Occipital lobe (tissue), 2 donors: Measurements from ENCODE around the gene CARTPT. TPM values are rescaled to one million over a fixed set of nuclear protein-coding genes. Genes with fewer than 3 reads are reported as not detected.

ENCODE experiments used
- DNase-seq: peaks from one replicate; lab custom pipeline; 2025; lab: John Stamatoyannopoulos, UW
- total RNA-seq: library from RNA; depleted of rRNA; stranded (reverse); fragments of >200 nt; gene quantifications from one replicate; pipeline ENCODE4 v1.2.3, GENCODE V29; 2014

CARTPT gene
- total RNA-seq = not detected

DNA sequence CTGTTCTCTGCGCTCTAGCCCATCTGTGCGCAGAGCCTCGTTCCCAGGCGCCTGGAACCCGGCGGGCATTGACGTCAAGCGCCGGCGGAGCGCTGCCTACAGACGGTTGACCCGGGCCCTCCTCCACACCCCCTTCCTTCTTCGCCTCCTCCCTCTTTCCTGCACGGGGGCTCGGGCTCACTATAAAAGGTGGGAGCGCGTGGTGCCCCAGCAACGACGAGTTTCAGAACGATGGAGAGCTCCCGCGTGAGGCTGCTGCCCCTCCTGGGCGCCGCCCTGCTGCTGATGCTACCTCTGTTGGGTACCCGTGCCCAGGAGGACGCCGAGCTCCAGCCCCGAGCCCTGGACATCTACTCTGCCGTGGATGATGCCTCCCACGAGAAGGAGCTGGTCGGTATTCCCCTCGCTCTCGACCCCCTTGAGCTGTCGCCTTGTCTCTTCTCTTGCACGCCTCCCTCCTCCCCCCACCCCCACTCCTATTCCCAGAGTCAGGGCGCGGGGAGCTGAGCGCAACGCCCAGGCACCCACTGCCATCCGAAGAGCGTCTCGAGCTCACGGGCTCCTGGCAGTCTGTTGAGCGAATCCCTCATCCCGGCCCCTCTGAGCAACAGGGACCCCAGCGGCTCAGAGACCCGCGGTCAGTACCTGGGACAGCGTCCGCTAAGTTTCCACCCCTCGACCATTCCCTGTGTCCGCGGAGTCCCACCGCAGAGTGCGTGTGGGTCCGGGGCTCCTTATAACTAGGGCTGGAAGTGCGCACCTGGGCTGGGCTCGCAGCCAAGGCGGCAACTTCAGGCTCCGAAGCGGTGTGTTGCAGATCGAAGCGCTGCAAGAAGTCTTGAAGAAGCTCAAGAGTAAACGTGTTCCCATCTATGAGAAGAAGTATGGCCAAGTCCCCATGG lies at the start of gene CARTPT:
Gene CARTPT, plus strand, starts transcription at position 213 of the 902 bp plus-strand sequence. Its CDS starts 19 bp downstream, at position 232.
- no peak for DNase-seq

DNA sequence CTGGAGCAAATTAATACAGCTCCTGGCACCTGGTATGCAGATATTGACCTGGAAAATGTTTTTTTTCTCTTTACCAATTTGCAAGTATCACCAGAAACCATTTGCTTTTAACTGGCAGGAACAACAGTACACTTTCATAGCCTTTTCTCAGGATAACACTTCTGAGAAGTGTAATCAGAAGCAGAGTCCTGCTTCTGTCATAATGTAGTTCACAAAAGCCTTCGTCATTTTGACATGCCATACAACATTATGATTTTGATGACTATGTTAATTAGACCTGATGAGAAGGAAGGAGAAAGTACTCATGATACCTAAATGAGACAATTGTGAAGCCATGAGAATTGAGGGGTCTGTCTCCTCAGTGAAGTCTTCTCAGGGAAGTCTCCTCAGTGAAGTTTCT lies 41.1 kb upstream of the CARTPT start:
- DNase-seq = no peak

DNA sequence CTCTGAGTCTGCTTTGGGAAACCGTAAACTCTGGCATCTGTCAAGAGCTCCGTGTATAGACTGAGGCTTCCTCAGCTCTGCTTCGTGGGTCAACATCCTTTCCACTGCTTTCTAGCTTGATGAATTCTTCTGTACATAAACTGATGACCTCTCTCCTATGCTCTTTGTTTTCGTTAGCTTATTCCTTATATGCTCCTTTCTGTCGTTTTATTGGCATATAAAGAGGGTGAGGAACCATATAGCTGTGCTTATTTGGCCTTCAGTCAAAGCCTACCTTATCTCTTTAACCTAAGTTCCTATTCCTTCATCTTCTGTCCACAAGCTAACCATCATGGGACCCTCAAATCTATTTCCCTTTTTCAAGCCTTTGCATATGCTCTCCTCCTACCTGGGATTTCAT lies 39.4 kb upstream of the CARTPT start:
- DNase-seq = no peak

DNA sequence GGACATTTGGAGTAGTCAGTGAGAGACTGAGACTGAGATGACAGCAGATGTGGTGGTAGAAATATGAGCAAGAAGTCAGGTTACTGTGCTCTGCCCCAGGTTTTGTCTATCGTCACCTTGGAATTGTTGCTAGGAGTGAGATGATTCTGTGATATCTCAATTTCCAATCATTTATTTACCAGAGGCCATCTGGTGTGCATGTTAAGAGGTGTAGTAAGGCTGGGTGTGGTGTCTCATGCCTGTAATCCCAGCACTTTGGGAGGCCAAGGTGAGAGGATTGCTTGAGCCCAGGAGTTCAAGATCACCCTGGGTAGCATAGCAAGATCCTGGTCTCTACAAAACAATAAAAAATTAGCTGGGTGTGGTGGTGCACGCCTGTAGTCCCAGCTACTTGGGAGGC lies 38.6 kb upstream of the CARTPT start:
- no peak for DNase-seq

DNA sequence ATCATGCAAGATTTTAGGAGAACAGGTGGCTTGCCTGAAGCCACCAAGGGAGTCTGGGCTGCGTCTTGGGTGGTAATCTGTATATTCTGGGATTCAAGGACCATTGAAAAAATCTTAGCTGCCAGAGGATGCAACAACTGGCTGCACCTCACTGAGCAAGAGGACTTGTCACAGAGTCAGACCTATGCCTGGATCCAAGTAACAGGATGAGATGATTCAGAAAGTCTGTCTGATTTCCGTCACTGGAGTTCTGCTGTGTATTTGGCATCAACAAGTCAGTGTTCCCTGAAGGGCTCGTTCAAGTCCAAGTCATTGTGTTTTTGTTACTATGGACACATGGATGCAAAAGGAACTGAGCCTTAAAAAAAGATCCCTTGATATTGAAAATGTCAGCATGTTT lies 37.8 kb upstream of the CARTPT start:
- DNase-seq = no peak

DNA sequence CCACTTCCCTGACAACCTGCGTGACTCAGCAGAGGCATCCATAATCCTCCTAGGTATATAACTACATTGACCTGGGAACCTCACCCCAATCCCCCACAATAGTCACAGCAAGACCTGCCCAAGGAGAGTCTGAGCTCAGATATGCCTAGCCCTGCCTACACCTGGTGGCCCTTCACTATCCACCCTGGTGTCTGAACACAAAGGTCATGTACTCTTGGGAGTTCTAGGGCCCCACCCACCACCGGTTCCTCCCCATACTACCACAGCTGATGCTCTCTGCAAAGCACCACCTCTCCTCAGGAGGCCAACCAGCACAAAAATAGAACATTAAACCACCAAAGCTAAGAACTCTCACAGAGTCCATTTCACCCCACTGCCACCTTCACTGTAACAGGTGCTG lies 34.8 kb upstream of the CARTPT start:
- DNase-seq = no peak

DNA sequence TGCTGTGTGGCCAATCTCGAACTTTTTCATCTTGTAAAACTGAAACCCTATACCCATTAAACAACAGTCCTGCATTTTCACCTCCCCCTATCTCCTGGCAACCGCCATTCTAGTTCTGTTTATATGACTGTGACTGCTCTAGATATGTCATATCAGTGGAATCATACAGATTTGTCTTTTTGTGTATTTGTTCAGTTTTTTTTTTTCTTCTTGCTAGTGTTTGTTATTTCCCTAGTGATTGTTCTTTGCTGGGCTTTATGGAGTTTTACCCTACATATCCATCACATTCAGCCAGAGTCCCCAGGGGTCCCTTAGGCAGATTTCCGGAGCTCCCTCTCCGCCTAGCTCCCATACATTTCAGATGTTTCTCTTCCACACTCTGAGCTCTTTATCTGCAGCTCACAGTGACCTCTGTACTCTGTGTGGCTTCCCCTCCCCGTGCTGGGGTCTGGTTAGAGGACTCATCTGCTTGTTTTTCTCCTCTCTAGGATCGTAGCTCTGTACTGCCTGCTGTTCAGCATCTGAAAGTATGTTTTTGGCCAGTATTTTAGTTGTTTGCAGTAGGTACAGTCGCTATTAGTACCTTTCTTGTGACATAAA lies 25.1 kb upstream of the CARTPT start:
- no peak for DNase-seq

DNA sequence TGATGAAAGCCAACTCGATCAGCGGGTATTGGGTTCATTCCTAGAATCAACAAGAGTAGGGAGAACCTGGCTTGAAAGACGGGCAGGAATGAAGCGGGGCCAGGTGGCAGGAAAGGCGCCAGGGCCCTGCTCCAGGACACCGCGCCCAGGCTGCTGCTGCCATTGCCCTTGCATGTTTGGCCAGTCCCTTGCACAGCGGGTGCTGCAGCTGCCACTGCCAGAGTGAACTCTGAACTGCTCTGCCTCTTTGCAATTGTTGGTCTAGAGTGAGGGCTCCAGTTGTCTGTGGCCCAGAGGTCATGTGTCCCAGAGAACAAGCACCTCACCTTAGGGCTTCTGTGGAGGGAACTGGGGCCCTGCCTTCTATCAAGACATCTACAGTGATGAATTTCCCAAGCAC lies 24.0 kb upstream of the CARTPT start:
- no peak for DNase-seq

DNA sequence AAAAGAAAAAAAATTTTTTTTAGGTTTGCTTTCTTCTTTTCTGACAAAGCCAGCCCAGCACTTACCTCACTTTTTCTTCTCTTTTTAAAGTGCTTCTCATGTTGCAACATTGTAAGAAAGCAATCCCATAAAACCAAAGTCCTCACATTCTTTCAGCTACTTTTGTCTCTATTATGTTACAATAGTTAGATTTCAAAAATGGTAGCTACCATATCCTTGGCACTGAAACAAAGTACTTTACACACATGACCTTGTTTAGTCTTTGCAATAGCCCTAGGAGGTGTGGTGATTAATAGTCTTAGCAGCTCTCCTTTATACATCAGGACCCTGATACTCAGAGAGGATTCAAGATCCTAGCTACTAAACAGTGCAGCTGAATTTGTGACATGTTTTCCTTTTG lies 23.5 kb upstream of the CARTPT start:
- DNase-seq = no peak

DNA sequence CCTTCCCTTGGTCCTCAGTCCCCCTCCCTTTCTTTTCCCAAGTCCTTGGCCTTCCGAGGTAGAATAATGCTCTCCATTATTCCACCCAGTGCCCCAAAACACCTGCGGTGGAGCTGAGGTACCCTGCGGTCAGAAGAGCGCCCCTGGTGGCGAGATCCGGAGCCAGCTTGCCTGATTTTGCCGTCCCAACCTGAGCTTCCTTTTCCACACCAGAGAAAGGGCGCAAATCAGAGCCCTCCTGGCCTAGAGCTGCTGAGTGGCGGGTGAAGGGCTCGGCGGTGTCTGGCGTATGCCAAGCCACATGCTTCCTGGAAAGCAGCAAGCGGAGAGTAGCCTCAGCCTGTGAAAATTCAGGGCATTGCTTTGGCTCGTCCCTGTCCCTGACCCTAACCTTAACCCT lies 21.1 kb upstream of the CARTPT start:
- DNase-seq = no peak

DNA sequence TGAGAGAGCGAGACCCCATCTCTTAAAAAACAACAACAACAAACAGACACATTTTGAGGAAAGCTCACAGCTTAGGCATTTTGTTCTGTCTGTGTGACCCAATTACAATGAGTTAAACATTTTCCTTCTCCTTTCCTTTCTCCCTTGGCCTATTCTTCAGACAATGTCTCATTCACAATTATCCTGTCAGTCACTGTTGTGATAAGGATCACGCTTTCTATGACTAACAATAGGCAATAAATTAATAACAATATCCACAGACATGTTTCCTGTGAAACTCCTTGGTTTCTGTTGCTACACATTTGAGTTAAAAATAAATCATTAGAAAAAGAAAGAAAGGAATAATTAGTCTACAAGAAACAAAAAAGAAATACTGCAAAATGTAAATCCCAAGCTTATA lies 19.8 kb upstream of the CARTPT start:
- no peak for DNase-seq

DNA sequence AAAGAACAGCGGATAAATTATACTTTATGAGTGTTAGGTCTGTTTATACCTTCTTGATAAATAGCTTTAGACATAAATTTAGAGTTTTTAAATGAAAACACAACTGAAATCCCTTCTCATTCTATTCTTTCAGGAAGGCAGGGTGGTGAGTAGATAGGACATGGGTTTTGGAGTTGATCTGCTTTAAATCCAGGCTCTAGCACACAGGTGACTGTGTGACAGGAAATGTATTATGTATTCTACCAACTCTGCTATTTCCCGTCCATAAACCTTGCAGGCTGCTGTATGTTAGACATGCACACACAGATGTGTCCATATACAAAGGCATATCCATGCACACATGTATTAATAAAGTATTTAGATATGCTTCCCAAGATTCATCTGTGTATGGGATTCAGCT lies 19.3 kb upstream of the CARTPT start:
- DNase-seq = no peak

DNA sequence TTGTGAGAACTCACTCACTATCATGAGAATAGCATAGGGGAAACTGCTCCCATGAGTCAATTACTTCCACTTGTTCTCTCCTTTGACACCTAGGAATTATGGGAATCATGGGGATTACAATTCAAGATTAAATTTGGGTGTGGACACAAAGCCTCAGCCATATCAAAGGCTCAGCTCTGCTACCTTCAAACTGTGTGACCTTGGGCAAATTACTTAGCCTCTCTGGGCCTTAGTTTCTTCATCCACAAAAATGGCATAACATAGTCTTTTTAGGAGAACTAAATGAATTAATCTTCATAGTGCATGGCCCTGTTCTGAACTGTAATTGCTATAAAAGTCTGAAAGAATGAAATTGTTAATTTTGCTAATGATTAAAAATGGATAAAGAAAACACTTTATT lies 18.3 kb upstream of the CARTPT start:
- no peak for DNase-seq

DNA sequence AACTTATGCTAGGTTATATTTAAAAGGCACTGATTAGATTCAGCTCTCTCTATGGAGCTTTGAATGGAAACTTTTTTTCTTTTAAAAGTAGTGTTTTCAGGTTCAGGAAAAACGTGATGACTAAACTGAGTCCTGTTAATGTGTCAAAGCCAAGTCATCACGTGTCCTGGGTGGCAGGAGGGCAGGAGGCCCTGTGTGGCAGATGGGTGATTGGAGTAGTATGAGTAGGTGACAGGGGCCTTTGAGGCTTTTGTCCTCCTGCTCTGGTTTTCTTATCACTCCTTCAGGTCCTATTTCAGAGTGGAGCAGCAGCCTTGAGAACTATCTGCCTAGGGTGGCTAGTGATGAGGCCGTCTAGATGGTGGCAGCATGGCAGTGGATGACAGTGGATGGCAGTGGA lies 17.7 kb upstream of the CARTPT start:
- DNase-seq = no peak

DNA sequence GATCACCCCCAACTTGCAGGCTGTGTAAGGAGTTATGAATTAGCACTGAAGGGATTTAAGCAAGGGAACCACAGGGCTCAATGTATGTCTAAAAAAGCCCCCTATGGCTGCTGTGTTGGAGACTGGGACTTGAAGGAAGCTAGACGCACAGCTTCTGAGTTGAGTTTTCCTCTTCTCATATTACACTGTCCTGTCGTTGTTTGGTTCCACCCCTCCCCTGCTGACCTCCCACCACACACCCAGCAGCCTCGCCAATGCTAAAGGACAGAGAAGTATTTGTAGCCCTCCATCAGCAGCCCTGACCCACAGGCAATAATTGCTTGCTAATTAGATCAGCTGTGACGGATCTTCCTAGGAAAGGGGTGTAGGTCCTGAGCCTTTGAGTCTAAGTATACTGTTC lies 15.1 kb upstream of the CARTPT start:
- DNase-seq = no peak

DNA sequence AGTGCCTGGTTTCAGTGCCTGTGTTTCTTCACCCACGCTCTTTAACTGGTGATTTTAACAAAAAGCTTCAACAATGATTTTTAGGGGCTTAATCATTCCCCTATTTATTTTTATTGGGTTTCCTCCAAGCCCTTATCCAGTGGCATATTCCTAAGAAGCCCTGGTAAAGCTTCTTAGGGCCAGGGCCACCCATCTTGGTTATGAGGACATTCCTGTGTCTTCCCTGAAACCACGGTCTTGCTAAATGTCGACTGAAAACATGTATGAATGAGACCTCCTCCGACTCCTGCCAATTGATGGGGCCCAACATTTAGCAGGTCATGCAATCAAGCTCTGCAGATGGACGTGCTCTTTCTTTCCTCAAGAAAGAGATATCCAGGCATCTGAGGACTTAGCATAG lies 13.7 kb upstream of the CARTPT start:
- no peak for DNase-seq

DNA sequence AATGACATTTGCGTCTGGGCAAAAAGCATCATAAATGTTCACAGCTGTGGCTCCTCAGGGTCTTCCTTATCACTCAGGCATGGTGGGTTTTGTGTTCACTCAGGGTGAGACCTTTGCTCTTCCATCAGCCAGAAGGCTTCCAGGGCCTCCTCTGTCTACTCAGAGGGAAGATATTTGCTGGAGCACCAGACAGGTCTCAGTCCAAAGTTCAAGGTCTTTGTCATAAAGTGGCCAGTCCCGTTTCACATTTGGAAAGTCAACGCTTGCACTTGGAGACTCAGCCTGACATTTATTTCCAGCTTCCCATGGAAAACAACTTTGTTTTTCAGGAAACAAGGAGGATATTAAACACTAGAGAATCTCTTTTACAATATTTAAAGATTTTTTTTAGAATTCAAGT lies 12.2 kb upstream of the CARTPT start:
- DNase-seq = no peak

DNA sequence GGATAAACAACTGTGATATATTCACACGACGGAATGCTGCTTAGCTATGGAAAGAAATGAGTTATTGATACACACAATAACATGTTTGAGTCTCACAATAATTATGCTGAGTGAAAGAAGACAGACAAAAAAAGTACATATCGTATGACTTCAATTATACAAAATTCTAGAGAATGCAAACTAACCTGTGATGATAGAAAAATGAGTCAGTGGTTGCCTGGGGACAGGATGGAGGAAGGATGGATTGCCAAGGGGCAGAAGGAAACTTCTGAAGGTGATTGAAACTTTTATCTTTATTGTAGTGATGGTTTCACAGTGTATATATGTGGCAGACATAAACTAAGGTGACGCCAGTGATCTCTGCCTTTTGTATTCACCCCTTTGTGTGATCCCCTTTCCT lies 7.5 kb upstream of the CARTPT start:
- DNase-seq = no peak

DNA sequence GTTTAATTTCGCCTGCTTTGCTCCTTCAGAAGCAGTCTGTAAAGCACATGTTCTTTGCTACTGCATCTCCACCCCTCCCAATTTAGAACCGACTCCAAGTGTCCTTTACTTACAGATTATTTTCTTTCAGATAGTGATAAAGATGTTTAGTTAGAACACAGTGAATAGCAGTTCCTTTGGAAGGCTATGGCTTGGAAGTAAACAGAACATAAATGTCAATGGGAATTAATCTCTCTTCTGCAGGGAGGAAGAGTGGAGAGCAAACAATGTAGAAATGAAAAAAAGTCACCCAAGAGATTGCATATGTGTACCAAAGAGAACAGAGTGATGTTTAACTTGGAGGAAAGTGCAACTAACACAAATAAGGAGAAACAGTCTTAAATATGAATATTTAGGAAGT lies 4.2 kb upstream of the CARTPT start:
- no peak for DNase-seq

DNA sequence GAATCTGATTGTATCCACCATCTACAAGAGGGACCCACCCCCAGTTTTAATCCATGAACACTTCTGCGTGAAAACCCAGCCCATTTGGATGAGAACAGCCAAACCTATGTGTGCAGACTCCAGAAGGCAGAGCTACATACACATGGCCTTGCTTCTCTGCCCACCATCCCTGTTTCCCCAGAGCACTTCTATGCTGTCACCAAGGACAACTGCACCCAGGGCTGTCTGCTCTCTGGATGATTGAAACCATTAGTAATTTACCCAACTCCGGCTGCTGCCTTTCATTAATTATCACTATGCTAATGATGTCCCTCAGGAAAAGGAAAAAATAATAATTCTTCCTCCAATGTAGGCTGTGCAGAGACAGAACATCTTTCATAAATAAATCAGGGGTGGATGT lies 8.9 kb downstream of the CARTPT start:
- DNase-seq = no peak

DNA sequence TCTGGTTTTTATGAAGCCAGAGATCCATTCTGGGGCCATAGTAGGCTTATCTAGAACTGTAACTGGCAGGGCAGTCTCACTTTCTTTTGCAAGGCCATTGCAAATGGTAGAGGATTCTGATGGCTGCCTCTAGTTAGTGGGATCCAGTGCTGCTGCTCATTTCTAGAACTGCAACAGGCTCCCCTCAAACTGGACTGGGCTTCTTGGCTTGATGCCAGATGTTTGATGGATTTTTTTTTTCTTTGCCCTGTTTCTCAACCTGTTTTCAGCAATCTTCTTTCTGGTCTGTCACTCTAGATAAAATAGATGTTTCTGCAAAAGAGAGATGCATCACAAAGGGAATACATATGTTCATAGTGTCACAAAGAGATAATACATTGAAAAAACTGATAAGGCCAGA lies 11.9 kb downstream of the CARTPT start:
- no peak for DNase-seq

DNA sequence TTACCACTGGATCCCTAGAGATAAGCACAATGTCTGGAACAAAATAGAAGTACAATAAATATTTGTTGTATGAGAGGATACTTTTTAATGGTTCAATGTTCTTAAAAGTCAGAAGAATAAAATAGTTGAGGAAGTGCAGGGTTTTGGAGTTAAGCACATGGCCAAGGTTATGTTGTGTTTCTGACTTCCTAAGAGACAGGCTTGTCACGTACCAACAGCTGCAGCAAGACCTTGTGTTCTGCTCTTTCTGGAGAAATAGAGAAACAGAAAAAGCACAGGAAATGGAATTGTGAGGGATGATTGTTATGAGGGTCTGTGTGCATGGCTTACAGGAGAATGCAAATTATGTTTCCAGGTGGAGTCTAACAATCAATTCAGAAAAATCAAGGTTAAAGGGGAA lies 12.9 kb downstream of the CARTPT start:
- DNase-seq = no peak

DNA sequence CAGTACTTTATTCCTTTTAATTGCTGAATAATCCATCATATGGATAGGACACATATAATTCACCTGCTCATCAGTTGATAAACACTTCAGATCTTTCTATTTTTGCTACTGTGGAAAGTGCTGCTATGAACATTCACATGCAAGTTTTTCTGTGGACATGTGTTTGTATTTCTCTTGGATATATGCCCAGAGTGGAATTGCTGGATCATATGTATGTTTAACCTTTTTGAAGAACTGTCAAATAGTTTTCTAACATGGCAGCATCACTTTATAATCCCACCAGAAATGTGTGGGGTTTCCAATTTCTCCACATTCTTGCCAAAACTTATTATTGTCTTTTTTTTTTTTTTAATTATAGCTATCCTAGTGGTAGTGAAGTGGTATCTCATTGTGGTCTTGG lies 15.1 kb downstream of the CARTPT start:
- DNase-seq = no peak
